GM18951 (cell line): ENCODE results near the gene MLF2.
"Not testable (repeated sequence)": the region's sequence is repeated elsewhere in the genome, so short reads cannot be mapped to it uniquely, and the experiment has no call there.

Experiments used
- POLR2A ChIP-seq: IDR thresholded peaks from 4 replicates; pipeline ENCODE4 v1.6.1; 2011; ENCODE audit warnings: mild to moderate bottlenecking; ENCODE audit not compliant: insufficient read length, insufficient read depth; ENCODE audit errors: extremely low read depth
- in situ Hi-C: fragments of 300-500 bp; cut with MboI; formaldehyde crosslinking; loops from one replicate; pipeline ENCODE4 v1.12.0; 2022; ENCODE audit warnings: low sequenced_read_pairs, mixed read lengths, inconsistent platforms; ENCODE audit not compliant: unreplicated experiment

The MLF2 gene

DNA sequence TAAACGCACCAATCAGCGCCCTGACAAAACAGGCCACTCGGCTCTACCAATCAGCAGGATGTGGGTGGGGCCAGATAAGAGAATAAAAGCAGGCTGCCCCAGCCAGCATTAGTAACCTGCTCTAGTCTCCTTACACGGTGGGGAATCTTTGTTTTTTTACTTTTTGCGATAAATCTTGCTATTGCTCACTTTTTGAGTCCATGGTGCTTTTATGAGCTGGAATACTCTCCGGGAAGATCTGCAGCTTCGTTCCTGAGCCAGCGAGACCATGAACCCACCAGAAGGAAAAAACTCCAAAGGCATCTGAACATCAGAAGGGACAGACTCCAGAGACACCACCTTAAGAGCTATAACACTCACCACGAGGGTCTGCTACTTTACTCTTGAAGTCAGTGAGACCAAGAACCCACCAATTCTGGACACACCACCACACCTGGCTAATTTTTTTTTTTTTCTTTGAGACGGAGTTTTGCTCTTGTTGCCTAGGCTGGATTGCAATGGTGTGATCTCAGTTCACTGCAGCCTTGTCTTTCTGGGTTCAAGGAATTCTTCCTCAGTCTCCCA is 36.0 kb downstream of the MLF2 start:
- in situ Hi-C loops = no loop called here
- no peak for TF ChIP-seq POLR2A

DNA sequence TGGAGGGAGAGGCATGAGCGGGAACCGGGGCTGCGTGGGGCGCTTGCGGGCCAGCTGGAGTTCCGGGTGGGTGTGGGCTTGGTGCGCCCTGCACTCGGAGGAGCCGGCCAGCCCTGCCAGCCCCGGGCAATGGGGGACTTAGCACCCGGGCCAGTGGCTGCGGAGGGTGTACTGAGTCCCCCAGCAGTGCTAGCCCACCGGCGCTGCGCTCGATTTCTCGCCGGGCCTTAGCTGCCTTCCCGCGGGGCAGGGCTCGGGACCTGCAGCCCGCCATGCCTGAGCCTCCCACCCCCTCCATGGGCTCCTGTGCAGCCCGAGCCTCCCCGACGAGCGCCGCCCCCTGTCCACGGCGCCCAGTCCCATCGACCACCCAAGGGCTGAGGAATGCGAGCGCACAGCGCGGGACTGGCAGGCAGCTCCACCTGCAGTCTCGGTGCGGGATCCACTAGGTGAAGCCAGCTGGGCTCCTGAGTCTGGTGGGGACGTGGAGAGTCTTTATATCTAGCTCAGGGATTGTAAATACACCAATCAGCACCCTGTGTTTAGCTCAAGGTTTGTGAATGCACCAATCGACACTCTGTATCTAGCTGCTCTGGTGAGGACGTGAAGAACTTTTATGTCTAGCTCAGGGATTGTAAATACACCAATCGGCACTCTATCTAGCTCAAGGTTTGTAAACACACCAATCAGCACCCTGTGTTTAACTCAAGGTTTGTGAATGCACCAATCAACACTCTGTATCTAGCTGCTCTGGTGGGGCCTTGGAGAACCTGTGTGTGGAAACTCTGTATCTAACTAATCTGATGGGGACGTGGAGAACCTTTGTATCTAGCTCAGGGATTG is 36.7 kb downstream of the MLF2 start:
- in situ Hi-C loops = not testable (repeated sequence)

GRCh38 chr12:6708960-6709394 is 44.0 kb downstream of the MLF2 start:
- TF ChIP-seq POLR2A = no peak
- in situ Hi-C loops = no loop called here

GRCh38 chr12:6708351-6708750 is 44.6 kb downstream of the MLF2 start:
- in situ Hi-C loops = not testable (repeated sequence)

- TF ChIP-seq POLR2A = no peak
Measured at GRCh38 chr12:6703631-6704030, 49.3 kb downstream of the MLF2 start.

DNA sequence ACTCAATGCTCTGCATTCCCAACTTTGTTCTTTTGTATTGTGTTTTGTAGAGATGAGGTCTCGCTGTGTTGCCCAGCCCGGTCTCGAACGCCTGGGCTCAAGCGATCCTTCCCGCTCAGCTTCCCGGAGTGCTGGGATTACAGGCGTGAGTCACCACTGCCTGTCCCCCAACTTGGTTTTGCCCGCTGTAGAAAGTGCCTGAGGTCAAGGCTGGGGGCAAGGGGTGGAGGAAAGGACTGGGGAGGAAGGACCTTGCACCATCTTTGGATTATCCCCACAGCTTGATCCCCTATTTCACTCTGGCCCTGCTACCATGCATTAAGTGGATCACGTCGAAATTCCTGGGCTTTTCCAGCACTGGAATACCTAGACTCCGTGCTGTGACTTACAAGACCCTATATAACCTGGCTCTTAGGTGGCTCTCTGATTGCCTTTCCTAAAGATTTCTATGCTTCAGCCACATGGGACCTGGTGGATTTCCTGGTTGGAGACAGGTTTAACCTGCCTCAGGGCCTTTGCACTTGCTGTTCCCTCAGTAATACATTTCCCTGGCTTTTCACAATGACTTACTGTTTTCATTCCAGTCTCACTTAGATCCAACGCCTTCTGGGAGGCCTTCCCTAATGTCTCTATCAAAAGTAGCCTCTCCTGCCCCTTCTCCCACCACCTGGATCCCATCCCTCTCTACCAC is 51.7 kb downstream of the MLF2 start:
- in situ Hi-C loops = no loop called here
- no peak for TF ChIP-seq POLR2A

More at GRCh38 chr12:6703631-6704030, 49.3 kb downstream of the MLF2 start:
- in situ Hi-C loops = no loop called here

GRCh38 chr12:6700646-6701051 is 52.3 kb downstream of the MLF2 start, which contains the start of gene PIANP:
Gene PIANP (minus strand): TSS chr12:6700815. CDS start chr12:6698061, 2,754 bp downstream.
- TF ChIP-seq POLR2A = no peak
- in situ Hi-C loops = no loop called here

DNA sequence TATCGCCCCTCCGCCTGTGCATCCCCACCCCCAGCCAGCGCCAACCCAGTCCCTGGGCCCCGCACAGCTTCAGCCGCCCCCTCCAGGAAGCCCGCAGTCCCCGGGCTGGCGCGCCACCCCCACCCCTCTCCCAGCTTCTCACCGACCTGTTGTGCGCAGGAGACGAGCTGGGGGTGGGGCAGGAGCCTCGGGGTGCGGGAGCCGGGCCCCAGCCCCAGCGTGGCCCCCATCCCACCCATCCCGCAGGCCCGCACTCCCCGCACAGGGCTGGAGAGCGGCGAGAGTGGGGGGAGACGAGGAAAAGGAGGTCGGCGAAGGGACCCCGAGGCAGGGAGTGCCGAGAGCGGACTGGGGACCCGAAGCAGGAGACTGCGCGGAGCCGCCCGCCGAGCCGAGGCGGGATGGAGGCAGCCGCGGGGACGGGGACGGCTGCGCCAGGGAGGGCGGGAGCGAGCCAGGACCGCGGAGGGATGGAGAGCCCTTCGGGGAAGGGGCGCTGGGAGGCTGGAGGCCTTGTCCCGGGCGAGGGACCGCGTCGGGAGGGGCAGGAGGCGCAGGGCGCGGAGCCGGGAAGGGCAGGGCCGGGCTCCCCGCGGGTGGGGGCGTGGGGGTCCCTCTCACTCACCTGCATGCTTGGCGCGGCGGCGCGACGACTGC is 52.8 kb downstream of the MLF2 start:
- no peak for TF ChIP-seq POLR2A
- in situ Hi-C loops = no loop called here

GRCh38 chr12:6699259-6699988 is 53.5 kb downstream of the MLF2 start:
- no peak for TF ChIP-seq POLR2A
- in situ Hi-C loops = no loop called here

DNA sequence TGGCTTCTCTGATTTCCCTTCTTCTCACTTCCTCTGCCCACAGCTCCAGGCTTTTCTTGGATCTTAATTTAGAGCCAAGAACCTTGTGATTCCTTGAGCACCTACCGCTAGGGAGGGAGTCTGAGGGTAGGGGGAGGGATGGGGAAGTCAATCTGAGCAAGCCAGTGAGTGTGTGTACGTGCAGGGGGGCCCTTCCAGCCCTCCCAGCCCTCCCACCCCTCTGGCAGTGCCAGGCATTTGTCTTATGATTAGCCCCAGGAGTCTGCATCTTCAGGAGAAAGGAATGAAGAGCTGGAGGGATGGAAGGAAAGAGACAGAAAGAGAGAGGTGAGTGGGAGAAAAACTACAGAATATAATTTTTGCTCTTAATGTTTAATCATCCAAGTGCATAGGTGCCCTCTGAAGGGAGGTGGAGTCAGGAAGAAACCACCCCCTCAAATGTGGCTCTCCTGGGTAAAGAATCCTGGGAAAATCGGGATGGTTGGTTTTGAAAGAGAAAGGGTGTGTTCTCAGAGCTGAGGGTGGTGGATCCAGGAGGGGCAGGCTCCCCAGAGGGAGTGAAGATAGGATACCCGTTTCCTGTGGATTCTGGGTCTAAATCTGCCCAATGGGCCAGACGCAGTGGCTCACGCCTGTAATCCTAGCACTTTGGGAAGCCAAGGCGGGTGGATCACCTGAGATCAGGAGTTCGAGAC is 54.4 kb downstream of the MLF2 start:
- in situ Hi-C loops = no loop called here
- TF ChIP-seq POLR2A = no peak
